ENCODE data around the gene LRMDA.
A peak's percentile ranks its signal among the peaks of the same experiment; 100 is the strongest.

Gene LRMDA

GRCh38 chr10:76082232-76082631 lies 650.8 kb downstream of the LRMDA start:
- Histone ChIP-seq H4K20me1 (no peaks in the 10 kb centered on the region), H3K27me3 (no peaks in the 10 kb centered on the region), H3K4me1 (peaks cover 0 to 16% (median 0%) of the 10 kb centered on the region in 10 experiments; a peak in 7 of 20 replicates), H3K9ac (no peak overlapping the region), H3K27ac (no peak overlapping the region), H3K9me3 (replicated peaks in 1 of 11) (no peaks in the 10 kb centered on the region), H3K4me2 (no peak overlapping the region), H3K4me3 (no peak overlapping the region), H3K36me3 (no peaks in the 10 kb centered on the region)
- TF ChIP-seq Cebpa-rat (IDR thresholded peaks at IDR 0.05) = peak in 1 of 11 experiments; percentile 20; a peak in 1 of 22 replicates

DNA sequence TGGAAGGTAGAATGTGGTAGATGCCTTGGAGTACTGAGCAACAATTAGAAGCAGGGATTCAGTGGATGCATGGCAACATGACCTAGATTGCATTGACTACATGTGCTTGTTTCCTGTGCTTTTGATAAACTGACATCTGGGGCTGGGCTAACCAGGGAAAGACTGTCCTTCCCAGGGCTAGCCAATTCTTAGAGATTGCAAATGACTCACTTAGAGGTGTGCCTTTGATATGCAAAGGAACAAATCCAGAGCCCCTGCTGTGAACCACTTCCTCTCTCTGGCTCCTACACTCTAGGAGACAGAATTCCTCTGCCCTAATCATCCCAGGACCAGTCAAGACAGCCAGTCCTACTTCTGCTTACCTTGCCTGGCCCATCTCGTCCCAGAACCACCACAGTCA lies 651.5 kb downstream of the LRMDA start:
- Histone ChIP-seq H3K4me2 (no peak overlapping the region), H3K4me3 (no peak overlapping the region), H3K9ac (no peak overlapping the region), H3K9me3 (replicated peaks in 1 of 11) (no peaks in the 10 kb centered on the region), H4K20me1 (no peaks in the 10 kb centered on the region), H3K27me3 (no peaks in the 10 kb centered on the region), H3K36me3 (no peaks in the 10 kb centered on the region), H3K4me1 (peaks cover 0 to 19% (median 0%) of the 10 kb centered on the region in 10 experiments; a peak in 7 of 20 replicates), H3K27ac (no peak overlapping the region)
- no peak for TF ChIP-seq Cebpa-rat (IDR thresholded peaks at IDR 0.05)

DNA sequence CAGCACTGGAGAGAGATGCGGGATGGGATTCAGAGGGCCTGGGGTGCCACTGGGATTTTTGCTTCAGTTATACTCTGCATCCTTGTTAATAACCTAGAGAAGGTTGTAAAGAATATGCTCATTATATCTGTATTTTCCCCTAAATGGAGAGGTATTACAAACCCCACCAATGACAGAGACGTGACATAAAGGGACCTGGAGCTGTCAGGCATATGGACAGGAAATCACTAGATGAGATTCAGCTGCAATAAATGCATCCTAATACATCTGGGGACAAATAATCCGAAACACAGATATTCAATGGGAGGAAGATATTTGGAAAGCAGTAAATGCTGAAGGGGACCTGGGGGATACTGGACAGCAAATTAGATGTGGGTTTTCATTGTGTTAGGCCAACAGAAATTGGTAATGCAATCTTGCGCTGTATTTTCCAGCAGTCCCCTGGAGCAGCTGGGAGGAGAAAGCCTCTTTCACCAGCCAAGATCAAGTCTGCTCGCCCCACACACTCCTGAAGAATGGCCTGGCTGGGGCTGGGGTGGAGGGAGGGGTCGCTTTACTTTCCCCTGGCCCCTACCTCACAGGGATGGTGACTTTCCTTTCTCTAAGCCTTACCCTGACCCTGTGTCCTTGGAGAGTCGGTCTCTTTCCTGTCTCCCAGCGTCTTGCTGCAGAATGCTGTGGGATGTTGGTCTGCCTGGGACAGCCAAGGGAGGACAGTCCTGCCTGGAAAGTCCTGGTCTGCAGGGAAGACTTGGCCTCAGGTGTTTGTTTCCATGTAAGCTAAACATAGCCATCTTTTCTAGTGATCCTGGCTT lies 653.8 kb downstream of the LRMDA start:
- H3K36me3 ChIP-seq = no peaks in the 10 kb centered on the region
- no peaks in the 10 kb centered on the region for H3K27me3 ChIP-seq
- H3K27ac ChIP-seq = no peak overlapping the region
- H3K4me3 ChIP-seq = no peak overlapping the region
- no peak for TF ChIP-seq Cebpa-rat (IDR thresholded peaks at IDR 0.05)
- no peak overlapping the region for H3K4me2 ChIP-seq
- H3K9ac ChIP-seq = no peak overlapping the region
- H3K9me3 ChIP-seq (replicated peaks in 1 of 11) = no peaks in the 10 kb centered on the region
- H3K4me1 ChIP-seq = peaks cover 0 to 19% (median 0%) of the 10 kb centered on the region in 10 experiments; a peak in 7 of 20 replicates
- H4K20me1 ChIP-seq = no peaks in the 10 kb centered on the region

GRCh38 chr10:76085817-76086167 lies 654.4 kb downstream of the LRMDA start:
- no peak for TF ChIP-seq Cebpa-rat (IDR thresholded peaks at IDR 0.05)
- Histone ChIP-seq H3K27me3 (no peaks in the 10 kb centered on the region), H3K36me3 (no peaks in the 10 kb centered on the region), H3K9me3 (replicated peaks in 1 of 11) (no peaks in the 10 kb centered on the region), H3K27ac (no peak overlapping the region), H4K20me1 (no peaks in the 10 kb centered on the region), H3K4me3 (no peak overlapping the region), H3K4me1 (peaks cover 0 to 19% (median 0%) of the 10 kb centered on the region in 10 experiments; a peak in 7 of 20 replicates), H3K4me2 (peak overlapping the region in 3 of 11 experiments; percentile 44 to 61 (median 51); a peak in 5 of 22 replicates), H3K9ac (no peak overlapping the region)

GRCh38 chr10:76086170-76086760 lies 654.8 kb downstream of the LRMDA start:
- Histone ChIP-seq H3K9me3 (replicated peaks in 1 of 11) (no peaks in the 10 kb centered on the region), H3K4me3 (no peak overlapping the region), H3K4me1 (peaks cover 0 to 19% (median 0%) of the 10 kb centered on the region in 10 experiments; a peak in 7 of 20 replicates), H3K27ac (no peak overlapping the region), H3K4me2 (peak overlapping the region in 3 of 11 experiments; percentile 44 to 61 (median 51); a peak in 6 of 22 replicates), H3K27me3 (no peaks in the 10 kb centered on the region), H3K36me3 (no peaks in the 10 kb centered on the region), H4K20me1 (no peaks in the 10 kb centered on the region), H3K9ac (no peak overlapping the region)
- TF ChIP-seq Cebpa-rat (IDR thresholded peaks at IDR 0.05) = no peak

GRCh38 chr10:76086761-76087639 lies 655.6 kb downstream of the LRMDA start:
- peak overlapping the region in 3 of 11 experiments; percentile 44 to 61 (median 51); a peak in 6 of 22 replicates for H3K4me2 ChIP-seq
- H3K27ac ChIP-seq = no peak overlapping the region
- H3K27me3 ChIP-seq = no peaks in the 10 kb centered on the region

GRCh38 chr10:76088008-76088407 lies 656.6 kb downstream of the LRMDA start:
- H3K9me3 ChIP-seq (replicated peaks in 1 of 11) = no peaks in the 10 kb centered on the region
- no peak overlapping the region for H3K9ac ChIP-seq
- no peak for TF ChIP-seq Cebpa-rat (IDR thresholded peaks at IDR 0.05)
- no peaks in the 10 kb centered on the region for H4K20me1 ChIP-seq
- no peaks in the 10 kb centered on the region for H3K36me3 ChIP-seq
- no peak overlapping the region for H3K4me2 ChIP-seq
- H3K4me1 ChIP-seq = peaks cover 0 to 19% (median 0%) of the 10 kb centered on the region in 10 experiments; a peak in 7 of 20 replicates
- H3K4me3 ChIP-seq = no peak overlapping the region
- H3K27me3 ChIP-seq = no peaks in the 10 kb centered on the region
- no peak overlapping the region for H3K27ac ChIP-seq

More at GRCh38 chr10:76086761-76087639, 655.6 kb downstream of the LRMDA start:
- Histone ChIP-seq H3K4me1 (peaks cover 0 to 19% (median 0%) of the 10 kb centered on the region in 10 experiments; a peak in 7 of 20 replicates), H4K20me1 (no peaks in the 10 kb centered on the region), H3K9me3 (replicated peaks in 1 of 11) (no peaks in the 10 kb centered on the region), H3K9ac (no peak overlapping the region), H3K36me3 (no peaks in the 10 kb centered on the region), H3K4me3 (no peak overlapping the region)
- no peak for TF ChIP-seq Cebpa-rat (IDR thresholded peaks at IDR 0.05)

DNA sequence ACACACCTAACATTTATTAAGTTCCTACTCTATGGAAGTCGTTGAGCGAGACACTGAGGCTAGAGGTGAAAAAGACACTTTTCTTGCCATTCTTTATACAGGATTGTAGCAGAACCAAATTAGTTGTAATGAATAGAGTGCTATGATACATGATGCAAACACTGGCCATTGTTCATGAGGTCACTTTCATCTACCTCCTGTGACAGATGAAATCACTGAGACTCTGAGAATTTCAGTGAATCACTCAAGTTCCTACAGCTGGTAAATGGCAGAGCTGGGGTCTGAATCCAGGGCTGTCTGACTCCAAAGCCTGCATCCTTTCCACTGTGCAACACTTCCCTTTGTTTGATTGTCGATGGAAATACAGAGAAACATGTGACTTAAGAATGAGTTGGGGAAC lies 657.6 kb downstream of the LRMDA start:
- H4K20me1 ChIP-seq = no peaks in the 10 kb centered on the region
- no peak overlapping the region for H3K9ac ChIP-seq
- peaks cover 0 to 19% (median 0%) of the 10 kb centered on the region in 10 experiments; a peak in 7 of 20 replicates for H3K4me1 ChIP-seq
- H3K9me3 ChIP-seq (replicated peaks in 1 of 11) = no peaks in the 10 kb centered on the region
- no peaks in the 10 kb centered on the region for H3K36me3 ChIP-seq
- H3K27me3 ChIP-seq = no peaks in the 10 kb centered on the region
- no peak for TF ChIP-seq Cebpa-rat (IDR thresholded peaks at IDR 0.05)
- no peak overlapping the region for H3K27ac ChIP-seq
- H3K4me2 ChIP-seq = no peak overlapping the region
- H3K4me3 ChIP-seq = no peak overlapping the region

All from BLaER1 treated with 17β-estradiol and CSF1 and Interleukin-3, amounts not matched to agents 10 nM and 100 nM (cell line).